CD4-positive, alpha-beta T cell treated with Interleukin-1 beta for 1 hour (primary cell): ENCODE measurements around the gene RPUSD2.

Experiments used
- DNase-seq, 2 donors: peaks; one replicate each; pipeline ENCODE4 v3.0.0-alpha.2; 2020 to 2022

The RPUSD2 gene, protein sequence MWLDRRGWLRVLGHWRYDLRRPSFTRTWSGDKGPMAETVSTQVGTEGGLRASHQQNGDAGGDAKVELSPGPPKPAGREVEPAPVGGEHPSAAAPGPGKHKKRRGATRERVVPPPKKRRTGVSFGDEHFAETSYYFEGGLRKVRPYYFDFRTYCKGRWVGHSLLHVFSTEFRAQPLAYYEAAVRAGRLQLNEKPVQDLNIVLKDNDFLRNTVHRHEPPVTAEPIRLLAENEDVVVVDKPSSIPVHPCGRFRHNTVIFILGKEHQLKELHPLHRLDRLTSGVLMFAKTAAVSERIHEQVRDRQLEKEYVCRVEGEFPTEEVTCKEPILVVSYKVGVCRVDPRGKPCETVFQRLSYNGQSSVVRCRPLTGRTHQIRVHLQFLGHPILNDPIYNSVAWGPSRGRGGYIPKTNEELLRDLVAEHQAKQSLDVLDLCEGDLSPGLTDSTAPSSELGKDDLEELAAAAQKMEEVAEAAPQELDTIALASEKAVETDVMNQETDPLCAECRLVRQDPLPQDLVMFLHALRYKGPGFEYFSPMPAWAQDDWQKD

GRCh38 chr15:40569129-40569953, at the start of gene RPUSD2:
Gene RPUSD2 (plus strand): TSS chr15:40569299. CDS start chr15:40569338, 39 bp downstream.
- DNase-seq, result peak; percentile 87 to 93

GRCh38 chr15:40523611-40524010, 45.5 kb upstream of the RPUSD2 start:
- no peak for DNase-seq

DNA sequence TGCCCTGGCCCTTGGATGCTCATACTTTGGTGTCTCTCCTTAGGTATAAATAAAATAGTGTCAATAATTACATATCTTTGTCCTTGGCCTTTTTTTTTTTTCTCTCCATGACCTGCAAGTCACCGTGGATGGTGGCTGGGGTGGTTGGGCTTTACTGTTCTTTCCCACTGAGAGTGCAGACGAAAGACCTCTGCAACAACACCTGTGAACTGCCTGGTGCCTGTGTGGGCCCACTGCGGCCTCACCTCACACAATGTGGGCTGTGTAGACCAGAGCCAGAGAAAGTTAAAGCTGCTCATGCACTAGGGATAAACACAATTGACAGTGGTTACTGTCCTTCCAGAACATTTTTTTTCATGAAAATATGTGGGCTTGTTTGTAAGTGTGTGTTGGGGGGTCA, 43.2 kb upstream of the RPUSD2 start:
- no peak for DNase-seq

DNA sequence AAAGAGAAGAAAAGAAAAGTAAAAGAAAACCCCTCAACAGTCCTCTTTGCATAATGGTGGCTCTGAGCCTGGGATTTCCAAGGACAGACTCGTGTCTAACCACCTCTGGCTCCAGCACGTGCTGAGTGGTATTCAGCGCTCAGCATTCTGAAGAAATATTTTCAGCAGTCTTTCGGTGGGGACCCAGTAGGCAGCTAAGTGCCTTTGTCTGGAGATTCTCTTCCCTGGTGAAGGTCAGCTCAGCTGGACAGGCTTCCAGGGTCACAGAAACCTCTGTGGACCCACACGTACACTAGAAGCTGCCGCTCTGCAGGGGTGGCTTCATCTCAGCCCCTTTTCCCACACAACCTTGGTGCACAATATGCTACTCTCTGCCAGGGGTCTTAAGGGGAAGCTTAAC, 40.3 kb upstream of the RPUSD2 start:
- no peak for DNase-seq

- no peak for DNase-seq
These were observed 35.2 kb upstream of the RPUSD2 start for GRCh38 chr15:40533763-40534364.

DNA sequence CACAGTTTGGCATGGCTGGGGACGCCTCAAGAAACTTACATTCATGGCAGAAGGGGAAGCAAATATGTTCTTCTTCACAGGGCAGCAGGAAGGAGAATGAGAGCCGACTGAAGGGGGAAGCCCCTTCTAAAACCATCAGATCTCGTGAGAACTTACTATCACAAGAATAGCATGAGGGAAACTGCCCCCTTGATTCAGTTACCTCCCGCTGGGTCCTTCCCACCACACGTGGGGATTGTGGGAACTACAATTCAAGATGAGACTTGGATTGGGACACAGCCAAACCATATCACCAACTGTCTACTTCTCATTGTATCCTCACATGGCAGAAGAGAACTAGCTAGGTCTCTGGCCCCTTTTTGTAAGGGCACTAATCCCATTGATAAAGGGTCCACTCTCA, 34.7 kb upstream of the RPUSD2 start:
- DNase-seq, result no peak

- DNase-seq, result no peak
These were observed 32.6 kb upstream of the RPUSD2 start for GRCh38 chr15:40536501-40536900.

DNA sequence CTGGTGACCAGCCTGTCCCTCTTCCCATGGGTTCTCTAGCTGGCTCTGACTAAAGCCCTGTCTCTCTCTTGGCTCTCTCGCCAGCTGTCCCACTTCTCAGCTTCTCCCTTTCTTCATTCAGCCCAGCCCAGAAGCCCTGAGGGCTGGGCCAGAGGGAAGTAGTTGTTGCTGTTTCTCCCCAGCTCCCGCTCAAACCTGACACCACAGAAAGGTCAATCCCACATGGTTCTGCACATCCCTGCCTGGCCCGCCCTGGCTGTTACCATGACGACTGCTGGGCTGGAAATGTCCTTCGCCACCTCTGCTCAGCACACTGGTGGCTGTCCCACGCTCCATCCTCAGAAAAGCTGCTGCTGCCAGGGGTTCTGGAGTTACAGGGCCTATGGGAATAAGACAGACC, 30.1 kb upstream of the RPUSD2 start:
- no peak for DNase-seq

- DNase-seq, result no peak
These were observed 26.0 kb upstream of the RPUSD2 start for GRCh38 chr15:40543082-40543481.

- DNase-seq, result peak in 1 of 2 donors; percentile 16
These were observed 25.3 kb upstream of the RPUSD2 start for GRCh38 chr15:40543631-40544294.

DNA sequence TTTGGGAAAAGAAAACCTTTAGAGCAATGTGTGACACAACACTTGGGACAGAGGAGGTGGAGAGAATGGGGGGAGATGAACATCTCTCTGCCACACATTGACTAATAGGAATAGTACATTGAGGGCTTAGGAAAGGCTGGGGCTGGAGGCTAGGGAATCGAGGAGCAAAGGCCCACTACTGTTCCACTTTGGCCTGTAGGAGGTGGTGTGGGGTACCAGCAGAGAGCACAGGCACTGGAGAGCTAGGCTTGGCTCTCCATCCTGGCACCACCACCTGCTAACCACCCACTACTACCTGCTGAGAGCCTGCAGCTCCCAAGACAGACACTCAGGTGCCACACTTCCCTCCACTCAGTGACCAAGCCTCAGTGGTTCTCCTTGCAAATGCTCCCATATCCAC, 23.6 kb upstream of the RPUSD2 start:
- no peak for DNase-seq

- DNase-seq, result no peak
These were observed 20.5 kb upstream of the RPUSD2 start for GRCh38 chr15:40548610-40549009.

GRCh38 chr15:40549894-40550293, 19.2 kb upstream of the RPUSD2 start:
- DNase-seq, result no peak

- peak in 1 of 2 donors; percentile 42 for DNase-seq
These were observed 18.6 kb upstream of the RPUSD2 start for GRCh38 chr15:40550341-40551037.

DNA sequence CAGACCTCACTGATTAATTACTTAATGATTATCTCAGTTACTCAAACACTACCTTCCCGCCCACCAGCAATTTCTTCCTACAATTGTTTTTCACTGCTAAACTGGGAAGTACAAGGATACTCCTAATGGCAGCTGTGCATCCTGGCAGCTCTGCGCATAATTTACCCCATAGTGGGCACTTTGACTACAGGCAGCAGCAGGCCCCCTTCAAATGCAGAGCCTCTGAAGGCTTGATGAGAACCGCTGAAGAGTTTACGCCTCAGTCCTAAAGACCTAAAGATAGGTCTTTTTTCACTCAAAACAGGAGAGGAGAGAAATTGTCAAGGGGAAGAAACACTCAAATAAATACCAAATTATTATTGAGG, 15.0 kb upstream of the RPUSD2 start:
- no peak for DNase-seq

DNA sequence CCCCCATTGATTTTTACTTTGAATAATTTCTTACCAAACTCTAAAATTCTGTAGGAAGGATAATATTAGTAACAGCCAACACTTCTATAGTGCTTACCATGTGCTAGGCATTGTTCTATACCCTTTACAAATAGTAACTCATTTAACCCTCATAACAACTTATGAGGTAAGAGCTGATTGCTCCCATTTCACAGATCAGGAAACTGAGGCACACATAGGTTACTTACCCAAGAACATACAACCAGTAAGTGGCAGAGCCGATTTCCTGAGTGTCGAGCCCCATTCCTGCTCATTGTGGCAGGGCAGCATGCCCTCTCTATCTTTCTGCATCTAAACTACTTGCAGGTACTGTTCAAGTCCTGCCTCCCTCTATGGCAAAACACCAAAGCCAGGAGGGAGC, 13.2 kb upstream of the RPUSD2 start:
- DNase-seq, result no peak

DNA sequence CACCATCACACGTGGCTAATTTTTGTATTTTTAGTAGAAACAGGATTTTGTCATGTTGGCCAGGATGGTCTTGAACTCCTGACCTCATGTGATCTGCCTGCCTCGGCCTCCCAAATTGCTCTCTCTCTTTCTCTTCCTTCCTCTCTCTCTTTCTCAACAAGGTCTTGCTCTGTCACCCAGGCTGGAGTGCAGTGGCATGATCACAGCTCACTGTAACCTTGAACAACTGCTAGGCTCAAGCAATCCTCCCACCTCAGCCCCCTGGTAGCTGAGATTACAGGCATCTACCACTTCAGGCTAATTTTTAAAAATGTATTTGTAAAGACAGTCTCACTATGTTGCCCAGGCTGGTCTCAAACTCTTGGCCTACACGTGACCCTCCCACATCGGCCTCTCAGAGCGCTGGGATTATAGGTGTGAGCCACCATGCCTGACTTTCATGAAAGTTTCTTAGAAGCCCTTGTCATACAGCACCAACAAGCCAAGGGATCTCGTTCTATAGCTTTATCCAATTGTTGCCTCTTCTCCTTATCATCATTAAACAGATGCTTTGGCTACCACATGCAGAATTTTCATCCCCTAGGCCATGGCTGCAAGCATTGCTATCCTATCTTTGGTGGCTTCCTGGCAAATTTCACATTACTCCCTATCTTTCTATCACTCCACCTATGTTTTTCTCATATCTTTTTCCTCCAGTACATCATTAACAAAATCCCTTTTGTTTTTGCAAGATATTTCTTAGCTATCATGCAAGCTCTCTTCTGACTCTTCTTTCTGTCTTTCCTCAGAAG, 10.0 kb upstream of the RPUSD2 start:
- no peak for DNase-seq

DNA sequence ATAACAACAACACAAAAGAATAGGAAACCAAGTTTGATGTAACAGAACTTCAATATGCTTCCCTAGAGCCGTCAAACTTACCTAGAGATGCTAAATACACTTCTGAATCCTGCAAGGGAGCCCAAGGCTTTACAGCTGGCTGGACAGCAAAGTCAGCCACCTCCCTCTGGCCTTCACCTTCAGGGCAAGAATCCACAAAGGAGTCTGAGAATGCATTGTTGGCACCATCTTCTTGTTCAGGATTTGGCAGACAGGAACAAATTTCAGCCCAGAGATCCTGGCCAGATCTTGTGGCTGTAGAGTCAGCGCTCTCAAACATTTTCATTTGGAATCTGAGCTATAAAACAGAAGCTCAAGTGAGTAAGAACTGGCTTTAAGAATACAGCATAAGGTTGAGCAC, 6.4 kb upstream of the RPUSD2 start:
- DNase-seq, result no peak

DNA sequence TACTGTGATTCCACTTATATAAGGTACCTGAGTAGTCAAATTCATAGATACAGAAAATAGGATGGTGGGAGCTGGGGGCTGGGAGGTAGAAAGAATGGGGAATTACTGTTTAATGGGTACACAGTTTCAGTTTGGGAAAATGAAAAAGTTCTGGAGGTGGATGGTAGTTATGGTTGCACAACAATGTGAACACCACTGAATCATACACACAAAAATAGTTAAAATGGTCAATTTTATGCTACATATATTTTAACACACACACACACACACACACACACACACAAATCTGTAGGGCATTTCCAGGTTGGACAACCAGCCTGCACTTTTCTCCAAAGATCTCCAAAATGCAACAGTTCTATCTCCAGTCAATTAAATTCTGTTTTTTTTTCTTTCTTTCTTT, 5.7 kb upstream of the RPUSD2 start:
- DNase-seq, result no peak

- DNase-seq, result peak; percentile 94 to 95
These were observed 4.3 kb upstream of the RPUSD2 start, which contains the start of gene CCDC32 for GRCh38 chr15:40564591-40565332. Gene CCDC32 (minus strand): TSS chr15:40565042. CDS start chr15:40563015, 2,027 bp downstream.
